Ascending aorta (tissue), 2 donors: ENCODE data around the gene FAM167B. TPM values are rescaled to one million over a fixed set of nuclear protein-coding genes. Genes with fewer than 3 reads are reported as not detected.

Experiments
- DNase-seq, 2 donors: peaks; one replicate each; pipeline ENCODE4 v3.0.0-alpha.2; 2019; ENCODE audit warnings: low spot score in 2 of 2
- H3K27ac ChIP-seq, 2 donors: fragments of 200-600 bp; sonication (generic); one replicate each; pipeline ENCODE4 v1.5.1; 2016 to 2017; ENCODE audit warnings: mild to moderate bottlenecking in 1 of 2
- H3K27me3 ChIP-seq: fragments of 200-600 bp; sonication (generic); one replicate; pipeline ENCODE4 v1.5.1; 2017
- H3K36me3 ChIP-seq, 2 donors: fragments of 200-600 bp; sonication (generic); one replicate each; pipeline ENCODE4 v1.5.1; 2016
- H3K4me1 ChIP-seq, 2 donors: fragments of 200-600 bp; sonication (generic); one replicate each; pipeline ENCODE4 v1.5.1; 2016 to 2017; ENCODE audit warnings: mild to moderate bottlenecking in 1 of 2
- H3K4me3 ChIP-seq, 2 donors: fragments of 200-600 bp; sonication (generic); one replicate each; pipeline ENCODE4 v1.5.1; 2016 to 2017; ENCODE audit warnings: mild to moderate bottlenecking in 1 of 2
- H3K9me3 ChIP-seq, 2 donors: fragments of 200-600 bp; sonication (generic); one replicate each; pipeline ENCODE4 v1.5.1; 2016
- CTCF ChIP-seq, 3 experiments: fragments of 200-600 bp in 2 of 3; fragments of 450-650 bp in 1 of 3; sonication (generic) in 2 of 3; IDR thresholded peaks; one replicate each; pipeline ENCODE4 v1.5.1; 2016 to 2019; ENCODE audit warnings: antibody characterized with exemption in 3 of 3, mild to moderate bottlenecking in 1 of 3, moderate library complexity in 1 of 3
- intact Hi-C: fragments of 100-400 bp; cut with DNase I; formaldehyde crosslinking; loops from one replicate; pipeline ENCODE4 v1.15.1; 2023
- total RNA-seq: library from RNA; depleted of rRNA; stranded (reverse); fragments of >200 nt; gene quantifications from one replicate; pipeline ENCODE4 v1.1.0, GENCODE V29; 2016

FAM167B gene
- total RNA-seq, 1 donor from 2014 or later, result 26.1 TPM

DNA sequence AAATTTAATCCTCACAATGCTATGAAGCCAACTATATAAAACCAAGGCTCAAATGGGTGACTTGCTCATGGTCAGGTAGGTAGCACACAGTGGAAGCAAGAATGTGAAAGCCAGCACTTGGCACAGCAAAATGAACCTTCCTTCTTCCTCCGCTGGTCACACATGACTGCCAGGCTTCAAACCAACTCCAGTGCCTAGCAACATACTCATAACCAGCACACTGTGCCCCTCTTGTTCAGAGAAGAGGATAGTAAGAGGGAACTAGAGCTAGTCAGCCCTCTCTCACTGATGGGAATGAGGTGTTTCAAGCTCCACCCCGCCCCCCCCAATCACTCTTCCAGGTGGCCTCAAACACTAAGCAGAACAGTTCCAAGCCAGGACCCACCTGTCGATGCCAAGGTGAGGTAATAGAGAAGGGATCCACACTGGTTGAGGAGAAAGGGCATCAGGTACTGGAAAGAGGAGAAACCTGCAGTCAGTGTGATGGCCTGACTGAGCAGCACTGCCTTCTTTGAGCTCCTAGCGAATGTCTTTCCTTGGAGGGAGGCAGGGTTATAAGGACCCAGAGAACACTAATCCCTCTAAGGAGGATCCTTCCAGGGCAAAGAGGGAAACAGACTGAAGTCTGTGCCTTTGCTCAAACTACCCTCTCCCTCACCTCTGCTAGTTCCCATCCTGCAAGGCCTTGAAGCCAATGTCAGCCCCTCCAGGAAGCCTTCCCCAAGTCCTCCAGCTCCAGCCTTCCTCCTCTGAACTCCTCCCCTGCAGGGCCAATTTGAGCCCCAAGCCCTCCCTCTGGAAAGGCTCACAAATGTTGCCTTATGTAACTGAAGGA lies 26.1 kb upstream of the FAM167B start:
- DNase-seq, result no peak
- intact Hi-C loops, result loop anchor here (5.0 kb wide), 1 partner anchor 71 kb away; the partner anchor contains the start of gene HDAC1
- no peaks in the 10 kb centered on the region for H3K27me3 ChIP-seq
- peaks cover 32 to 41% of the 10 kb centered on the region in 2 donors for H3K36me3 ChIP-seq
- H3K27ac ChIP-seq, result peak overlapping the region in 1 of 2 donors; percentile 81
- peak overlapping the region; percentile 87 to 97 for H3K4me3 ChIP-seq
- TF ChIP-seq CTCF (IDR thresholded peaks at IDR 0.05), result no peak
- peaks cover 19% of the 10 kb centered on the region in 2 donors for H3K4me1 ChIP-seq
- H3K9me3 ChIP-seq, result no peaks in the 10 kb centered on the region

- no peaks in the 10 kb centered on the region for H3K9me3 ChIP-seq
- no peaks in the 10 kb centered on the region for H3K27me3 ChIP-seq
- peak overlapping the region; percentile 87 to 97 for H3K4me3 ChIP-seq
- intact Hi-C loops, result loop anchor here (5.0 kb wide), 1 partner anchor 71 kb away; the partner anchor contains the start of gene HDAC1
- peak overlapping the region; percentile 81 to 97 for H3K27ac ChIP-seq
- no peak for DNase-seq
- peaks cover 33 to 41% of the 10 kb centered on the region in 2 donors for H3K36me3 ChIP-seq
- no peak for TF ChIP-seq CTCF (IDR thresholded peaks at IDR 0.05)
- H3K4me1 ChIP-seq, result peaks cover 19% of the 10 kb centered on the region in 2 donors
These were observed 25.4 kb upstream of the FAM167B start for GRCh38 chr1:32221581-32221979.

DNA sequence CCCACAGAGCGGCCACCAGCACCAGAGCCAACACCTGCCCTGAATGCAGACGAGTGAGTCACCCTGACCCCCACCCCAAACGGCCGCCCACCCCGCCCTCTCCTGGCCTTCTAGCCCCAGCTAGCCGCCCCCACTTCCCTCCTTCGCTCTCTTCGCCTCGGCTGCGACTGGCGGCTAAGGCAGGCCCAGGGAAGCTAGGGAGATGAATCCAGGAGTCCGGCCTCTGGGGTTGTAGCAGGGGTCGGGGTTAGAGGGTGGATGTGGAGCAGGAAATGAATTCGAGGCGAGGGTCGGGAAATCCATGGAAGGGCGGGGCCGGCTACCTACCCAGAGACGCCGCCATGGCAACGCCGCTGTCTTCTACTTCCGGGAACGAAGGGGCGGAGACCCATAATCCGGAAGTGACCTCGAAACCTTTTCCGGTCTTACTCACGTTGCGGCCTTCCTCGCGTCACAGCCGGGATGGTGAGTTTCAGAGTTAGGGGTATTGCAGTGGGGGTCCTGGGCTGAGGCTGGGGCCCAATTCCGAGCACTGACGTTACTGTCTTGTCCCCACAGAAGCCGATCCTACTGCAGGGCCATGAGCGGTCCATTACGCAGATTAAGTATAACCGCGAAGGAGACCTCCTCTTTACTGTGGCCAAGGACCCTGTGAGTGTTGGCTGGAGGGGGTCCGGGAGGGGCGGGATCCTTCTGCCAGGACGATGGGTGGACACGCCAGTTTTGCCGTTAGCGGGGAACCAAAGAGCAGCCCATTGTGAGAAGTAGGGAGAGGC lies 24.9 kb upstream of the FAM167B start, which contains the start of the genes EIF3I and TMEM234:
EIF3I (plus strand) TSS at position 428 of the 776 bp plus-strand sequence; CDS start at position 463, 35 bp downstream.
TMEM234 (minus strand) TSS at position 374 of the 776 bp plus-strand sequence; CDS start at position 343, 31 bp downstream.
- no peak for TF ChIP-seq CTCF (IDR thresholded peaks at IDR 0.05)
- peak within 1 kb of the TSS; percentile 81 to 97 for H3K27ac ChIP-seq
- H3K36me3 ChIP-seq, result peaks cover 29 to 41% of the 10 kb centered on the region in 2 donors
- DNase-seq, result peak; percentile 80 to 97
- no peaks in the 10 kb centered on the region for H3K27me3 ChIP-seq
- H3K4me1 ChIP-seq, result peaks cover 19% of the 10 kb centered on the region in 2 donors
- H3K4me3 ChIP-seq, result peak within 1 kb of the TSS; percentile 87 to 97
- no peaks in the 10 kb centered on the region for H3K9me3 ChIP-seq
- intact Hi-C loops, result loop anchor here (1.0 to 5.0 kb wide), 4 partner anchors 18 to 70 kb away; partner anchors contain the start of gene HDAC1

DNA sequence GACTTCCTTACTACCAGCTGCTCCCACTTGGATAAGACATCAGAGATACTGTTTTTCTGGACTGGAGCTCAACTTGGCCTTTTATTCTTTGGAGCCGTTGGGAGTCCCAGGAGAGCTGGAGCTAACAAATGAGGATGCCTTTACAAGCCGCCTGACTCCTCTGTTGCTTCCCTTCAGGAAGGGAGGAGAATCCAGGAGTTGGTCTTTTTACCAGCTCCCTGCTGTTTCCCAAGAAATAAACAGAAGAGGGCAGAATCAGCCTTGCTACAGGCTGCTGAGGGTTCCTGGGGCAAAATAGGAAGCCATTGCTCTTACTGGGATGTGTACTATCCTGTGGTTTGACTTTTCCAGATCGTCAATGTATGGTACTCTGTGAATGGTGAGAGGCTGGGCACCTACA lies 23.3 kb upstream of the FAM167B start:
- intact Hi-C loops, result loop anchor here (5.0 kb wide), 1 partner anchor 69 kb away; the partner anchor contains the start of gene HDAC1

More for the DNA sequence above, 23.3 kb upstream of the FAM167B start:
- Histone ChIP-seq H3K4me3 (peak overlapping the region in 1 of 2 donors; percentile 87), H3K4me1 (peaks cover 19% of the 10 kb centered on the region in 2 donors), H3K36me3 (peaks cover 38 to 50% of the 10 kb centered on the region in 2 donors), H3K27me3 (no peaks in the 10 kb centered on the region), H3K27ac (peak overlapping the region; percentile 81 to 97), H3K9me3 (no peaks in the 10 kb centered on the region)
- TF ChIP-seq CTCF (IDR thresholded peaks at IDR 0.05), result no peak
- DNase-seq, result no peak
